Tibial artery (tissue), 4 donors: ENCODE data around the gene WNT7A.

Experiments used
- DNase-seq, 2 donors: peaks; one replicate each; pipeline ENCODE4 v3.0.0-alpha.2; 2019
- H3K27ac ChIP-seq, 2 donors: fragments of 200-600 bp; sonication (generic) in 1 of 2; 1 replicate in 1 of 2; 2 replicates in 1 of 2; pipeline ENCODE4 v1.5.1; 2018 to 2019; ENCODE audit warnings: mild to moderate bottlenecking in 1 of 2
- H3K27me3 ChIP-seq, 2 donors: fragments of 200-600 bp; sonication (generic) in 1 of 2; one replicate each; pipeline versions ENCODE4 v1.5.1 to v1.6.0; 2016 to 2019
- H3K36me3 ChIP-seq, 3 donors: fragments of 200-600 bp; sonication (generic) in 2 of 3; one replicate each; pipeline ENCODE4 v1.5.1; 2016 to 2019; ENCODE audit warnings: mild to moderate bottlenecking in 2 of 3
- H3K4me1 ChIP-seq, 4 donors: fragments of 200-600 bp; sonication (generic) in 2 of 4; 1 replicate in 3 of 4; 2 replicates in 1 of 4; pipeline ENCODE4 v1.5.1; 2016 to 2019
- H3K4me3 ChIP-seq, 2 donors: fragments of 200-600 bp; sonication (generic) in 1 of 2; 1 replicate in 1 of 2; 2 replicates in 1 of 2; pipeline ENCODE4 v1.5.1; 2018 to 2019; ENCODE audit warnings: mild to moderate bottlenecking in 2 of 2
- H3K9me3 ChIP-seq, 3 donors: fragments of 200-600 bp; sonication (generic) in 1 of 3; one replicate each; pipeline ENCODE4 v1.5.1; 2016 to 2019
- intact Hi-C: fragments of 100-400 bp; cut with DNase I; formaldehyde crosslinking; loops from one replicate; pipeline ENCODE4 v1.15.0; 2023; ENCODE audit warnings: low total_unique reads
- TF ChIP-seq, protein P1 (sequence below), 2 experiments: fragments of 200-600 bp in 1 of 2; fragments of 450-650 bp in 1 of 2; IDR thresholded peaks; one replicate each; pipeline ENCODE4 v1.5.1; 2017 to 2019; ENCODE audit warnings: antibody characterized with exemption in 2 of 2, mild to moderate bottlenecking in 1 of 2, moderate library complexity in 1 of 2

The WNT7A gene

DNA sequence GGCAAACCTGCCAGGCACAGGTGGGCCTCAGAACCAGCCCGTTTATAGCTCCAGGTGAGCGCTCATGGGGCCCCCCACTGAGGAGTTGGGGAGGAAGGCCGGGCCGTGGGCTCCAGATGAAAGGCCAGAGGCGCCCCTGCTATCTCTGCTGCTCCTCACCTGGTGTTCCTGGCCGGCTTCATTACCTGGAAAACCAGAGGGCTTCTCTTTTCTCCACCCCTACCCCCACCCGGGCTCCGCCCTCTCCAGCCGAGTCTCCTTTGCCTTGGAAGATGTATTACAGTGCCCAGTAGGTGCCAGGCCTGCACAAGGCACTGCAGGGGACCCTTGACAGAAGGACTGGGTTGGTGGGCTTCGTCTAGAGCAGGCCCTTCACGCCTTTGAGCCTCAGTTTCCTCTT lies 111.4 kb downstream of the WNT7A start:
- Histone ChIP-seq H3K9me3 (peaks cover 0 to 7% (median 0%) of the 10 kb centered on the region in 3 donors), H3K27ac (no peak overlapping the region), H3K4me3 (no peak overlapping the region), H3K27me3 (peaks cover 0 to 23% of the 10 kb centered on the region in 2 donors), H3K36me3 (no peaks in the 10 kb centered on the region), H3K4me1 (no peaks in the 10 kb centered on the region)
- DNase-seq: no peak
- TF ChIP-seq, protein P1, sequence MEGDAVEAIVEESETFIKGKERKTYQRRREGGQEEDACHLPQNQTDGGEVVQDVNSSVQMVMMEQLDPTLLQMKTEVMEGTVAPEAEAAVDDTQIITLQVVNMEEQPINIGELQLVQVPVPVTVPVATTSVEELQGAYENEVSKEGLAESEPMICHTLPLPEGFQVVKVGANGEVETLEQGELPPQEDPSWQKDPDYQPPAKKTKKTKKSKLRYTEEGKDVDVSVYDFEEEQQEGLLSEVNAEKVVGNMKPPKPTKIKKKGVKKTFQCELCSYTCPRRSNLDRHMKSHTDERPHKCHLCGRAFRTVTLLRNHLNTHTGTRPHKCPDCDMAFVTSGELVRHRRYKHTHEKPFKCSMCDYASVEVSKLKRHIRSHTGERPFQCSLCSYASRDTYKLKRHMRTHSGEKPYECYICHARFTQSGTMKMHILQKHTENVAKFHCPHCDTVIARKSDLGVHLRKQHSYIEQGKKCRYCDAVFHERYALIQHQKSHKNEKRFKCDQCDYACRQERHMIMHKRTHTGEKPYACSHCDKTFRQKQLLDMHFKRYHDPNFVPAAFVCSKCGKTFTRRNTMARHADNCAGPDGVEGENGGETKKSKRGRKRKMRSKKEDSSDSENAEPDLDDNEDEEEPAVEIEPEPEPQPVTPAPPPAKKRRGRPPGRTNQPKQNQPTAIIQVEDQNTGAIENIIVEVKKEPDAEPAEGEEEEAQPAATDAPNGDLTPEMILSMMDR (IDR thresholded peaks at IDR 0.05): no peak
- intact Hi-C loops: no loop called here

DNA sequence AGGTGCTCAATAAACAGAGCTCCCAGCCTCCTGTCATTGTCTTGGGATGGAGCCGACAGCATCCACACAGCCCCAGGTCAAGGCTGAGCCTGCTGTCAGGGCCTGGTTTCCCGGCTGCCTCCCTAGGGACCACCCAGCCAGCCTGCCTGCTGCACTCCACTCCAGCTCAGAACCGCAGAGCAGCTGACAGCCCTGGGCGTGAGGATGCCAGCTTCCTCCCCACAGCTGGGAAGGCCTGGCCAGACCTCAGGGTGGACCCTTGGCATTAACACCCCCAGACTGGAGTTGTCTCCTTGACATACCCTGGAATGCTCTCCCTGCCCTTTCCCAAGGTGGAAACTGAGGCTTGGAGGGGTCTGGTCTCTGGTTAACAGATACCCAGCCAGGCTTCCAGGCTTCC lies 112.0 kb downstream of the WNT7A start:
- H3K36me3 ChIP-seq: no peaks in the 10 kb centered on the region
- no peak overlapping the region for H3K27ac ChIP-seq
- peaks cover 0 to 7% (median 0%) of the 10 kb centered on the region in 3 donors for H3K9me3 ChIP-seq
- intact Hi-C loops: no loop called here
- H3K4me3 ChIP-seq: no peak overlapping the region
- no peak for DNase-seq
- peaks cover 0 to 18% of the 10 kb centered on the region in 2 donors for H3K27me3 ChIP-seq
- no peaks in the 10 kb centered on the region for H3K4me1 ChIP-seq
- TF ChIP-seq, protein P1 (IDR thresholded peaks at IDR 0.05): no peak

- peaks cover 0 to 12% (median 0%) of the 10 kb centered on the region in 3 donors for H3K9me3 ChIP-seq
- intact Hi-C loops: no loop called here
- H3K27ac ChIP-seq: no peak overlapping the region
- H3K4me3 ChIP-seq: no peak overlapping the region
- no peak for DNase-seq
- TF ChIP-seq, protein P1 (IDR thresholded peaks at IDR 0.05): no peak
- no peaks in the 10 kb centered on the region for H3K36me3 ChIP-seq
- peaks cover 0 to 9% of the 10 kb centered on the region in 2 donors for H3K27me3 ChIP-seq
- no peaks in the 10 kb centered on the region for H3K4me1 ChIP-seq
Observed at GRCh38 chr3:13767030-13767429, 112.8 kb downstream of the WNT7A start.
